Caco-2 (cell line): ENCODE measurements around the gene CDK14. TPM values are rescaled to one million over a fixed set of nuclear protein-coding genes. Genes with fewer than 3 reads are reported as not detected.
A peak's percentile ranks its signal among the peaks of the same experiment; 100 is the strongest.

ENCODE experiments used
- BruUV-seq: library from RNA; stranded (reverse); fragments of 400-500 nt; replicated peaks from 2 replicates; lab custom pipeline; 2021; lab: Mats Ljungman, UMichigan
- CTCF ChIA-PET: fragments of 300-600 bp; sonication (Branson Sonifier 250); formaldehyde crosslinking; loops from one replicate; lab custom pipeline; 2022; ENCODE audit warnings: antibody characterized with exemption; lab: Charles Lee
- POLR2A ChIA-PET: fragments of 300-600 bp; sonication (Branson Sonifier 250); formaldehyde crosslinking; loops from one replicate; lab custom pipeline; 2022; ENCODE audit warnings: antibody characterized with exemption; lab: Charles Lee
- DNase-seq, 2 experiments: peaks; one replicate each; pipeline versions ENCODE4 v3.0.0 to v3.0.0-alpha.2; 2020 to 2022
- H3K27me3 ChIP-seq: replicated peaks from 2 replicates; pipeline ENCODE4 v1.6.0; 2011; ENCODE audit warnings: low read length; ENCODE audit not compliant: control insufficient read depth, insufficient read depth
- H3K36me3 ChIP-seq: 2 replicates; pipeline ENCODE4 v1.5.1; 2011; ENCODE audit warnings: low read length; ENCODE audit not compliant: control insufficient read depth, insufficient read depth
- H3K4me1 ChIP-seq: fragments of 250-450 bp; sonication (Bioruptor Pico); 2 replicates; pipeline ENCODE4 v1.5.1; 2020; ENCODE audit warnings: mild to moderate bottlenecking
- H3K4me3 ChIP-seq: 2 replicates; pipeline ENCODE4 v1.5.1; 2011; ENCODE audit warnings: low read depth, mild to moderate bottlenecking, control low read depth, low read length
- H3K9me3 ChIP-seq: fragments of 250-450 bp; sonication (Bioruptor Pico); 2 replicates; pipeline ENCODE4 v1.5.1; 2020; ENCODE audit warnings: mild to moderate bottlenecking, moderate library complexity
- H3K27ac Mint-ChIP-seq: one replicate; pipeline ENCODE4 v1.8.0; 2022; ENCODE audit warnings: mixed read lengths; ENCODE audit not compliant: unreplicated experiment
- H3K27me3 Mint-ChIP-seq: one replicate; pipeline ENCODE4 v1.8.0; 2022; ENCODE audit warnings: mixed read lengths; ENCODE audit not compliant: insufficient read depth, unreplicated experiment
- H3K36me3 Mint-ChIP-seq: one replicate; pipeline ENCODE4 v1.8.0; 2022; ENCODE audit warnings: mild to moderate bottlenecking, mixed read lengths; ENCODE audit not compliant: insufficient read depth, unreplicated experiment
- H3K4me1 Mint-ChIP-seq: one replicate; pipeline ENCODE4 v1.8.0; 2022; ENCODE audit warnings: low read depth, mixed read lengths; ENCODE audit not compliant: unreplicated experiment
- H3K4me3 Mint-ChIP-seq: one replicate; pipeline ENCODE4 v1.8.0; 2022; ENCODE audit warnings: mild to moderate bottlenecking, moderate library complexity, mixed read lengths; ENCODE audit not compliant: unreplicated experiment
- H3K9me3 Mint-ChIP-seq: one replicate; pipeline ENCODE4 v1.8.0; 2022; ENCODE audit warnings: mixed read lengths; ENCODE audit not compliant: unreplicated experiment
- intact Hi-C: fragments of 100-400 bp; cut with micrococcal nuclease; formaldehyde crosslinking; loops from one replicate; pipeline ENCODE4 v1.10.0; 2022; ENCODE audit not compliant: unreplicated experiment
- total RNA-seq: library from RNA; stranded (reverse); gene quantifications from 2 replicates; pipeline ENCODE4 v1.2.3, GENCODE V29; 2022
- TF ChIP-seq, protein P1 (sequence below), 2 experiments: fragments of 200-600 bp in 1 of 2; IDR thresholded peaks; 1 replicate in 1 of 2; 2 replicates in 1 of 2; pipeline versions ENCODE4 v1.5.1 to v1.8.0; 2011 to 2022; ENCODE audit warnings: antibody characterized with exemption in 1 of 2, control low read depth in 1 of 2, inconsistent platforms in 1 of 2, low read depth in 1 of 2, low read length in 1 of 2, mild to moderate bottlenecking in 1 of 2, moderate library complexity in 1 of 2; ENCODE audit not compliant: insufficient read depth in 1 of 2, severe bottlenecking in 1 of 2, unreplicated experiment in 1 of 2

The CDK14 gene
- total RNA-seq, 1 experiment from 2014 or later, result 18.2 TPM

DNA sequence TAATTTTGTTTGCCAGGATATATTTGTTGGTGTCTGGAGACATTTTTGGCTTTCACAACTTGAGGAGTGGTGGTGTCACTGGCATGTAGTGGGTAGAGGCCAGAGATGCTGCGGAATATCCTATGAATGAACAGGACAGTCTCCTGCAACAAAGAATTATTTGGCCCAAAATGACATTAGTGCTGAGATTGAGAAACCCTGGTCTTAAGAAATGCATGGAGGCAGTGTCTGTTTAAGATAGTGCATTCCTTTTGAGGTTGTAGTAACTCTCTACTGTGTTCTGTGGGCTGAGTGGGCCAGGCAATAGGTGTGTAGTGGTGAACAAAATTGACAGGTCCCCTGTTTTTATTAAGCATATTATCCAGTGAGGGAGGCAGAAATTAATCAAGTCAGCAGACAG lies 165.5 kb downstream of the CDK14 start:
- no peaks in the 10 kb centered on the region for H3K27me3 ChIP-seq
- no peak overlapping the region for H3K4me3 ChIP-seq
- Mint-ChIP-seq H3K9me3 (no peaks in the 10 kb centered on the region), H3K4me3 (no peak overlapping the region), H3K27ac (peak overlapping the region; percentile 8), H3K36me3 (no peaks in the 10 kb centered on the region), H3K4me1 (peaks cover 30% of the 10 kb centered on the region), H3K27me3 (no peaks in the 10 kb centered on the region)
- intact Hi-C loops, result no loop called here
- no peaks in the 10 kb centered on the region for H3K9me3 ChIP-seq
- POLR2A ChIA-PET, result no interaction called here
- CTCF ChIA-PET, result no interaction called here
- TF ChIP-seq, protein P1, sequence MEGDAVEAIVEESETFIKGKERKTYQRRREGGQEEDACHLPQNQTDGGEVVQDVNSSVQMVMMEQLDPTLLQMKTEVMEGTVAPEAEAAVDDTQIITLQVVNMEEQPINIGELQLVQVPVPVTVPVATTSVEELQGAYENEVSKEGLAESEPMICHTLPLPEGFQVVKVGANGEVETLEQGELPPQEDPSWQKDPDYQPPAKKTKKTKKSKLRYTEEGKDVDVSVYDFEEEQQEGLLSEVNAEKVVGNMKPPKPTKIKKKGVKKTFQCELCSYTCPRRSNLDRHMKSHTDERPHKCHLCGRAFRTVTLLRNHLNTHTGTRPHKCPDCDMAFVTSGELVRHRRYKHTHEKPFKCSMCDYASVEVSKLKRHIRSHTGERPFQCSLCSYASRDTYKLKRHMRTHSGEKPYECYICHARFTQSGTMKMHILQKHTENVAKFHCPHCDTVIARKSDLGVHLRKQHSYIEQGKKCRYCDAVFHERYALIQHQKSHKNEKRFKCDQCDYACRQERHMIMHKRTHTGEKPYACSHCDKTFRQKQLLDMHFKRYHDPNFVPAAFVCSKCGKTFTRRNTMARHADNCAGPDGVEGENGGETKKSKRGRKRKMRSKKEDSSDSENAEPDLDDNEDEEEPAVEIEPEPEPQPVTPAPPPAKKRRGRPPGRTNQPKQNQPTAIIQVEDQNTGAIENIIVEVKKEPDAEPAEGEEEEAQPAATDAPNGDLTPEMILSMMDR (IDR thresholded peaks at IDR 0.05; ENCODE audit: insufficient read depth in 1 of 2, low read depth in 1 of 2, low read length in 1 of 2, severe bottlenecking in 1 of 2, unreplicated experiment in 1 of 2), result no peak
- H3K4me1 ChIP-seq, result peaks cover 24% of the 10 kb centered on the region
- DNase-seq, result no peak
- H3K36me3 ChIP-seq, result no peaks in the 10 kb centered on the region
- BruUV-seq, result no TSS peak

DNA sequence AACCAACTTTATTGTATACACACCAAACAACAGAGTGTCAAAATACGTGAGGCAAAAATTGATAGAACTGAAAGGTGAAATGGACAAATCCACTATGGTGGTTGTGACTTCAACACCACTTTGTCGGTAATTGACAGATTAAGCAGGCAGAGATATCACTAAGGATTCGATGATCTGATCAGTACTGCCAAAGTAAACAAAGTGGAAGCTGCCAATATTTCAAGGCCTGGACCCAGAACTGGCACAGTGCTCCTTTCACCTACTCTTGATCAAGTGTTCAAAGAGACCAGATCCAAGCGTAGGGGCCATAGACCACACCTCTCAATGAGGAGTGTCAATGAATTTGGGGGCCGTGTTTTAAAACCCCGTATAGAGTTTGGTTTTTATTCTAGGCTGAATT lies 167.0 kb downstream of the CDK14 start:
- no peaks in the 10 kb centered on the region for H3K9me3 Mint-ChIP-seq
- POLR2A ChIA-PET, result no interaction called here
- peaks cover 39% of the 10 kb centered on the region for H3K4me1 ChIP-seq
- BruUV-seq, result no TSS peak
- H3K27ac Mint-ChIP-seq, result no peak overlapping the region
- no peak overlapping the region for H3K4me3 Mint-ChIP-seq
- no peak overlapping the region for H3K4me3 ChIP-seq
- peaks cover 46% of the 10 kb centered on the region for H3K4me1 Mint-ChIP-seq
- TF ChIP-seq, protein P1 (IDR thresholded peaks at IDR 0.05; ENCODE audit: insufficient read depth in 1 of 2, low read depth in 1 of 2, low read length in 1 of 2, severe bottlenecking in 1 of 2, unreplicated experiment in 1 of 2), result no peak
- H3K27me3 Mint-ChIP-seq, result no peaks in the 10 kb centered on the region
- CTCF ChIA-PET, result no interaction called here
- intact Hi-C loops, result no loop called here
- no peaks in the 10 kb centered on the region for H3K9me3 ChIP-seq
- no peaks in the 10 kb centered on the region for H3K36me3 Mint-ChIP-seq
- no peak for DNase-seq
- no peaks in the 10 kb centered on the region for H3K27me3 ChIP-seq
- no peaks in the 10 kb centered on the region for H3K36me3 ChIP-seq

DNA sequence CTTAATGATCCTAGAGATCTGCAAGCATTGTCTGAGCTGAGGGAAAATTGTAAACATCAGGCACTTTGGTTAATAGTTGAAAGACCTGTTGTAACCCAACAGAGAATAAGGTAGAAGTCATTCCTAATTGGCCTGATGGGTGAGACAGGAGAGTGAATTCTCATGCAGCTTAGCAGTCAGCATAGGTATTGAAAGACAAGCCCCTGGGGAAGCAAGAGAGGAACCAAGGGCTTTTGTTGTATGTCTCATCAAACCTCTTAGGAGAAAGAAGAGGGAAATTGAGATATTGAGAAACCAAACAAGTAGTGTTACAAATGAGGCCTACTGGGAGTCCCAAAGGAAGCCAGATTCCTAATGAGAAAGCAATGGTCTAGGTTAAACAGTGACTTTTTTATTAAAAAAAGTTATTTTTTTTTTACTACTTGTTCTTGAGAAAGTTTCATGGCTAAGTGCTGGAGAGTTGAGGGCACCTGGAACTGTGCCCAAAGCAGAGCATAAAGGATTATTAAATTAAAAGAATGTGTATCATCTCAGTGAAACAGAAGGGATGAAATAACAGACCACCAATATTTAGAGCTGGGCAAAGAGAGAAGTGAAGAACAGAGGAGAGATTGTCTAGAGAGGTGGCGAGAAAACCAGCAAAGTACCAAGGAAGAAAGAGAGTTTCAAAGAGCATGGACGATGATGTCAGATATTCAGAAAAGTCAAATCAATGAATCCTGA lies 168.9 kb downstream of the CDK14 start:
- H3K9me3 Mint-ChIP-seq, result no peaks in the 10 kb centered on the region
- TF ChIP-seq, protein P1 (IDR thresholded peaks at IDR 0.05; ENCODE audit: insufficient read depth in 1 of 2, low read depth in 1 of 2, low read length in 1 of 2, severe bottlenecking in 1 of 2, unreplicated experiment in 1 of 2), result no peak
- CTCF ChIA-PET, result no interaction called here
- intact Hi-C loops, result loop anchor here (5.0 kb wide), 1 partner anchor 162 kb away; no protein-coding TSS in a partner anchor
- no peak overlapping the region for H3K4me3 ChIP-seq
- peaks cover 41% of the 10 kb centered on the region for H3K4me1 ChIP-seq
- H3K4me1 Mint-ChIP-seq, result peaks cover 37% of the 10 kb centered on the region
- H3K36me3 ChIP-seq, result no peaks in the 10 kb centered on the region
- no TSS peak for BruUV-seq
- no peaks in the 10 kb centered on the region for H3K27me3 Mint-ChIP-seq
- no peaks in the 10 kb centered on the region for H3K36me3 Mint-ChIP-seq
- no peak overlapping the region for H3K4me3 Mint-ChIP-seq
- peak overlapping the region; percentile 40 for H3K27ac Mint-ChIP-seq
- no peaks in the 10 kb centered on the region for H3K27me3 ChIP-seq
- no peak for DNase-seq
- POLR2A ChIA-PET, result no interaction called here
- H3K9me3 ChIP-seq, result no peaks in the 10 kb centered on the region
